ENCODE data around the gene RPA1. TPM values are rescaled to one million over a fixed set of nuclear protein-coding genes. Genes with fewer than 3 reads are reported as not detected.

Gene RPA1
- total and polyA plus RNA-seq, 10 of the 15 experiments (the other 5 are each of a cell fraction or from before 2014, with no cell fraction given) = 35.9 to 198 (median 71.2) TPM

DNA sequence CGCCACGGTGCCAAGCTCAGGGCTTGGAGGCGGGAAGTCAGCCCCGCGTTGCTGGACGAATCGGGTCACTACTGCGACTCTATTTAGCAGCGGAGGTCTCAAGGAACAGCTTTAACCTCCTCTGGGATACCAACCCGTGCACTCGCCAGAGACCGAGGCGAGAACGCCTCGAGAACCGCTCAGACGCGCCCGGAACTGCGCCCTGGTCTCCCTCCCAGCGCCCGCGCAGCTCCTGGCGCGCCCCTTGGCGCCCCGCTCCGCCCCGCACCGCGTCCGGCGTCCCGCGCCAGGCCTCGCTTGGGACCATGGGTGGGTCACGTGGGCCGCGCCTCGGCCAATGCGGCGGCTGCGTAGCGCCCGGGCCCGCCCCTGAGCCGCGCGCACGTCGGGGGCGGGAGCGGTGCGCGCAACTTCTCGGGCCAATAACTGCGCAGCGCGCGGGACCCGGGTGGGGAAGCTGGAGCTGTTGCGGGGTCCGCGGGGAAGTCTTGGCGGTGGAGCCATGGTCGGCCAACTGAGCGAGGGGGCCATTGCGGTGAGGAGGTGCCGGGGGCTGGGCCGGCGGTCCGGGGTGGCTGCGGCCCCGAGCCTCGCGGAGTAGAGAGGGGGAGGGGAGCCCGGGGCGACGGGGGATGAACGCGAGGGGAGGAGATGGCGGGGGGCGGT lies at the start of gene RPA1, which contains the start of gene SMYD4 (continued):
- TF ChIP-seq, protein P1, sequence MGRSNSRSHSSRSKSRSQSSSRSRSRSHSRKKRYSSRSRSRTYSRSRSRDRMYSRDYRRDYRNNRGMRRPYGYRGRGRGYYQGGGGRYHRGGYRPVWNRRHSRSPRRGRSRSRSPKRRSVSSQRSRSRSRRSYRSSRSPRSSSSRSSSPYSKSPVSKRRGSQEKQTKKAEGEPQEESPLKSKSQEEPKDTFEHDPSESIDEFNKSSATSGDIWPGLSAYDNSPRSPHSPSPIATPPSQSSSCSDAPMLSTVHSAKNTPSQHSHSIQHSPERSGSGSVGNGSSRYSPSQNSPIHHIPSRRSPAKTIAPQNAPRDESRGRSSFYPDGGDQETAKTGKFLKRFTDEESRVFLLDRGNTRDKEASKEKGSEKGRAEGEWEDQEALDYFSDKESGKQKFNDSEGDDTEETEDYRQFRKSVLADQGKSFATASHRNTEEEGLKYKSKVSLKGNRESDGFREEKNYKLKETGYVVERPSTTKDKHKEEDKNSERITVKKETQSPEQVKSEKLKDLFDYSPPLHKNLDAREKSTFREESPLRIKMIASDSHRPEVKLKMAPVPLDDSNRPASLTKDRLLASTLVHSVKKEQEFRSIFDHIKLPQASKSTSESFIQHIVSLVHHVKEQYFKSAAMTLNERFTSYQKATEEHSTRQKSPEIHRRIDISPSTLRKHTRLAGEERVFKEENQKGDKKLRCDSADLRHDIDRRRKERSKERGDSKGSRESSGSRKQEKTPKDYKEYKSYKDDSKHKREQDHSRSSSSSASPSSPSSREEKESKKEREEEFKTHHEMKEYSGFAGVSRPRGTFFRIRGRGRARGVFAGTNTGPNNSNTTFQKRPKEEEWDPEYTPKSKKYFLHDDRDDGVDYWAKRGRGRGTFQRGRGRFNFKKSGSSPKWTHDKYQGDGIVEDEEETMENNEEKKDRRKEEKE (IDR thresholded peaks at IDR 0.05) = no peak
- no peak for TF ChIP-seq BRCA1 (IDR thresholded peaks at IDR 0.05; ENCODE audit: low read depth, low read length)
- no peak for TF ChIP-seq MYB (IDR thresholded peaks at IDR 0.05; ENCODE audit: borderline replicate concordance, low read depth, low read length)
- no peak; the same call in 1 of the 2 replicates for TF ChIP-seq PAX5 (IDR thresholded peaks at IDR 0.05; ENCODE audit: borderline replicate concordance, low read depth, low read length)
- no peak for TF ChIP-seq FOXM1 (IDR thresholded peaks at IDR 0.05; ENCODE audit: low read depth, low read length)
- TF ChIP-seq ZSCAN29 (IDR thresholded peaks at IDR 0.05) = 0 out of 2 replicates have a peak, but pooled peaks have one; percentile 52
- peak; percentile 58; the same call in 1 of the 2 replicates for TF ChIP-seq POLR2AphosphoS2 (IDR thresholded peaks at IDR 0.05; ENCODE audit: low read depth, low read length)
- TF ChIP-seq, protein P2, sequence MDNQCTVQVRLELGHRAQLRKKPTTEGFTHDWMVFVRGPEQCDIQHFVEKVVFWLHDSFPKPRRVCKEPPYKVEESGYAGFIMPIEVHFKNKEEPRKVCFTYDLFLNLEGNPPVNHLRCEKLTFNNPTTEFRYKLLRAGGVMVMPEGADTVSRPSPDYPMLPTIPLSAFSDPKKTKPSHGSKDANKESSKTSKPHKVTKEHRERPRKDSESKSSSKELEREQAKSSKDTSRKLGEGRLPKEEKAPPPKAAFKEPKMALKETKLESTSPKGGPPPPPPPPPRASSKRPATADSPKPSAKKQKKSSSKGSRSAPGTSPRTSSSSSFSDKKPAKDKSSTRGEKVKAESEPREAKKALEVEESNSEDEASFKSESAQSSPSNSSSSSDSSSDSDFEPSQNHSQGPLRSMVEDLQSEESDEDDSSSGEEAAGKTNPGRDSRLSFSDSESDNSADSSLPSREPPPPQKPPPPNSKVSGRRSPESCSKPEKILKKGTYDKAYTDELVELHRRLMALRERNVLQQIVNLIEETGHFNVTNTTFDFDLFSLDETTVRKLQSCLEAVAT (IDR thresholded peaks at IDR 0.05) = no peak
- TF ChIP-seq, protein P3, sequence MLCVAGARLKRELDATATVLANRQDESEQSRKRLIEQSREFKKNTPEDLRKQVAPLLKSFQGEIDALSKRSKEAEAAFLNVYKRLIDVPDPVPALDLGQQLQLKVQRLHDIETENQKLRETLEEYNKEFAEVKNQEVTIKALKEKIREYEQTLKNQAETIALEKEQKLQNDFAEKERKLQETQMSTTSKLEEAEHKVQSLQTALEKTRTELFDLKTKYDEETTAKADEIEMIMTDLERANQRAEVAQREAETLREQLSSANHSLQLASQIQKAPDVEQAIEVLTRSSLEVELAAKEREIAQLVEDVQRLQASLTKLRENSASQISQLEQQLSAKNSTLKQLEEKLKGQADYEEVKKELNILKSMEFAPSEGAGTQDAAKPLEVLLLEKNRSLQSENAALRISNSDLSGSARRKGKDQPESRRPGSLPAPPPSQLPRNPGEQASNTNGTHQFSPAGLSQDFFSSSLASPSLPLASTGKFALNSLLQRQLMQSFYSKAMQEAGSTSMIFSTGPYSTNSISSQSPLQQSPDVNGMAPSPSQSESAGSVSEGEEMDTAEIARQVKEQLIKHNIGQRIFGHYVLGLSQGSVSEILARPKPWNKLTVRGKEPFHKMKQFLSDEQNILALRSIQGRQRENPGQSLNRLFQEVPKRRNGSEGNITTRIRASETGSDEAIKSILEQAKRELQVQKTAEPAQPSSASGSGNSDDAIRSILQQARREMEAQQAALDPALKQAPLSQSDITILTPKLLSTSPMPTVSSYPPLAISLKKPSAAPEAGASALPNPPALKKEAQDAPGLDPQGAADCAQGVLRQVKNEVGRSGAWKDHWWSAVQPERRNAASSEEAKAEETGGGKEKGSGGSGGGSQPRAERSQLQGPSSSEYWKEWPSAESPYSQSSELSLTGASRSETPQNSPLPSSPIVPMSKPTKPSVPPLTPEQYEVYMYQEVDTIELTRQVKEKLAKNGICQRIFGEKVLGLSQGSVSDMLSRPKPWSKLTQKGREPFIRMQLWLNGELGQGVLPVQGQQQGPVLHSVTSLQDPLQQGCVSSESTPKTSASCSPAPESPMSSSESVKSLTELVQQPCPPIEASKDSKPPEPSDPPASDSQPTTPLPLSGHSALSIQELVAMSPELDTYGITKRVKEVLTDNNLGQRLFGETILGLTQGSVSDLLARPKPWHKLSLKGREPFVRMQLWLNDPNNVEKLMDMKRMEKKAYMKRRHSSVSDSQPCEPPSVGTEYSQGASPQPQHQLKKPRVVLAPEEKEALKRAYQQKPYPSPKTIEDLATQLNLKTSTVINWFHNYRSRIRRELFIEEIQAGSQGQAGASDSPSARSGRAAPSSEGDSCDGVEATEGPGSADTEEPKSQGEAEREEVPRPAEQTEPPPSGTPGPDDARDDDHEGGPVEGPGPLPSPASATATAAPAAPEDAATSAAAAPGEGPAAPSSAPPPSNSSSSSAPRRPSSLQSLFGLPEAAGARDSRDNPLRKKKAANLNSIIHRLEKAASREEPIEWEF (IDR thresholded peaks at IDR 0.05; ENCODE audit: insufficient replicate concordance, low read depth, low read length) = no peak
- TF ChIP-seq BACH1 (IDR thresholded peaks at IDR 0.05; ENCODE audit: borderline replicate concordance) = peak; percentile 87
- TF ChIP-seq IKZF1 (conservative IDR thresholded peaks at IDR 0.05) = peak; percentile 83
- TF ChIP-seq, protein P4, sequence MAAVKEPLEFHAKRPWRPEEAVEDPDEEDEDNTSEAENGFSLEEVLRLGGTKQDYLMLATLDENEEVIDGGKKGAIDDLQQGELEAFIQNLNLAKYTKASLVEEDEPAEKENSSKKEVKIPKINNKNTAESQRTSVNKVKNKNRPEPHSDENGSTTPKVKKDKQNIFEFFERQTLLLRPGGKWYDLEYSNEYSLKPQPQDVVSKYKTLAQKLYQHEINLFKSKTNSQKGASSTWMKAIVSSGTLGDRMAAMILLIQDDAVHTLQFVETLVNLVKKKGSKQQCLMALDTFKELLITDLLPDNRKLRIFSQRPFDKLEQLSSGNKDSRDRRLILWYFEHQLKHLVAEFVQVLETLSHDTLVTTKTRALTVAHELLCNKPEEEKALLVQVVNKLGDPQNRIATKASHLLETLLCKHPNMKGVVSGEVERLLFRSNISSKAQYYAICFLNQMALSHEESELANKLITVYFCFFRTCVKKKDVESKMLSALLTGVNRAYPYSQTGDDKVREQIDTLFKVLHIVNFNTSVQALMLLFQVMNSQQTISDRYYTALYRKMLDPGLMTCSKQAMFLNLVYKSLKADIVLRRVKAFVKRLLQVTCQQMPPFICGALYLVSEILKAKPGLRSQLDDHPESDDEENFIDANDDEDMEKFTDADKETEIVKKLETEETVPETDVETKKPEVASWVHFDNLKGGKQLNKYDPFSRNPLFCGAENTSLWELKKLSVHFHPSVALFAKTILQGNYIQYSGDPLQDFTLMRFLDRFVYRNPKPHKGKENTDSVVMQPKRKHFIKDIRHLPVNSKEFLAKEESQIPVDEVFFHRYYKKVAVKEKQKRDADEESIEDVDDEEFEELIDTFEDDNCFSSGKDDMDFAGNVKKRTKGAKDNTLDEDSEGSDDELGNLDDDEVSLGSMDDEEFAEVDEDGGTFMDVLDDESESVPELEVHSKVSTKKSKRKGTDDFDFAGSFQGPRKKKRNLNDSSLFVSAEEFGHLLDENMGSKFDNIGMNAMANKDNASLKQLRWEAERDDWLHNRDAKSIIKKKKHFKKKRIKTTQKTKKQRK (IDR thresholded peaks at IDR 0.05; ENCODE audit: low read depth, low read length) = no peak
- TF ChIP-seq PML (IDR thresholded peaks at IDR 0.05; ENCODE audit: low read length) = no peak
- no peak for TF ChIP-seq TARDBP (IDR thresholded peaks at IDR 0.05; ENCODE audit: borderline replicate concordance)
- TF ChIP-seq NFIC (IDR thresholded peaks at IDR 0.05; ENCODE audit: low read depth, low read length) = no peak
- TF ChIP-seq ATF7 (IDR thresholded peaks at IDR 0.05; ENCODE audit: low read depth) = no peak
- TF ChIP-seq RELA (IDR thresholded peaks at IDR 0.05; ENCODE audit: borderline replicate concordance, partially characterized antibody) = peak; percentile 71
- no peak for TF ChIP-seq ZNF274 (IDR thresholded peaks at IDR 0.05; ENCODE audit: insufficient read depth, insufficient read length)
